Retinal pigment epithelial cell (primary cell): ENCODE measurements around the gene TMEM120A.

Experiments used
- DNase-seq: peaks from one replicate; pipeline ENCODE4 v3.0.0-alpha.2; 2010; ENCODE audit warnings: low read depth
- H3K4me3 ChIP-seq: 2 replicates; pipeline ENCODE4 v1.5.1; 2011; ENCODE audit warnings: mild to moderate bottlenecking, low read length, control low read depth, moderate library complexity
- CTCF ChIP-seq: conservative IDR thresholded peaks from 2 replicates; pipeline ENCODE4 v1.5.1; 2011; ENCODE audit warnings: low read depth, low read length, control low read depth, inconsistent platforms

TMEM120A gene

GRCh38 chr7:75987805-75988567, 6.4 kb downstream of the TMEM120A start:
- no peak overlapping the region for H3K4me3 ChIP-seq
- no peak for DNase-seq
- no peak for TF ChIP-seq CTCF

GRCh38 chr7:75987026-75987804, 7.2 kb downstream of the TMEM120A start:
- no peak overlapping the region for H3K4me3 ChIP-seq
- DNase-seq = no peak
- TF ChIP-seq CTCF = no peak

- H3K4me3 ChIP-seq = no peak overlapping the region
- no peak for DNase-seq
Measured at GRCh38 chr7:75986147-75986781, 8.1 kb downstream of the TMEM120A start.

DNA sequence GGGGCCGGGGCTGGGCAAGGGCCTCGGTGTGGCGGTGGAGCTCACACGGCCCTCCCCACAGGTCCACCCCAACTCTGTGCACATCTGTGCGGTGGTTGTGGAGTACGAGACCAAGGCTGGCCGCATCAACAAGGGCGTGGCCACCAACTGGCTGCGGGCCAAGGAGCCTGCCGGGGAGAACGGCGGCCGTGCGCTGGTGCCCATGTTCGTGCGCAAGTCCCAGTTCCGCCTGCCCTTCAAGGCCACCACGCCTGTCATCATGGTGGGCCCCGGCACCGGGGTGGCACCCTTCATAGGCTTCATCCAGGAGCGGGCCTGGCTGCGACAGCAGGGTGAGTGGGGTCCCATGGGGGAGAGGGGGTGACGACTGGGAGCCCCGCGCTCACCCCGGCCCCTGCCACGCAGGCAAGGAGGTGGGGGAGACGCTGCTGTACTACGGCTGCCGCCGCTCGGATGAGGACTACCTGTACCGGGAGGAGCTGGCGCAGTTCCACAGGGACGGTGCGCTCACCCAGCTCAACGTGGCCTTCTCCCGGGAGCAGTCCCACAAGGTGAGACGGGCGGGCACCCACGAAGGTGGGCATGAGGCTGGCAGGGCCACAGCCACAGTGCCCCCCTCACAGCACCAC, 8.8 kb downstream of the TMEM120A start:
- no peak for DNase-seq

More at GRCh38 chr7:75986147-75986781, 8.1 kb downstream of the TMEM120A start:
- TF ChIP-seq CTCF = no peak

DNA sequence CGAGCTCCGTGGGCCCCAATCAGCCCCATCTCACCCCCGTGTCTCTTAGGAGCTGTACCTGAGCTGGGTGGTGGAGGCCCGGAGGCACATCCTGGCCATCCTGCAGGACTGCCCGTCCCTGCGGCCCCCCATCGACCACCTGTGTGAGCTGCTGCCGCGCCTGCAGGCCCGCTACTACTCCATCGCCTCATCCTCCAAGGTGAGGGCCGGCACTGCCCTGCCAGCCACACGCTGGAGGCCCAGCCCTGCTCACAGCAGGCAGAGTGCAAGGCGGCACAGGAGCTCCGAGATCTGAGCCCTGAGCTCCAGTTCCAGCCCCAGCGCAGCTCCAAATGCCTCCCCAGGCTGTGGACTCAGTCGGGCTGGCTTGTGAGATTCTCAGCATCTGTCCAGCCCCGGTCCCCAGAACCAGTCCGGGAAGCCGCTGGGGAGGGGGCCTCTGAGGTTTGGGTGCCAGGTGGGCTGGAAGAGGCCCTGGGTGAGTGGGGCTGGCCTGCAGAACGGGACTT, 9.3 kb downstream of the TMEM120A start:
- TF ChIP-seq CTCF = no peak
- H3K4me3 ChIP-seq = no peak overlapping the region
- no peak for DNase-seq

More for the DNA sequence above, 8.8 kb downstream of the TMEM120A start:
- no peak for TF ChIP-seq CTCF
- H3K4me3 ChIP-seq = no peak overlapping the region

DNA sequence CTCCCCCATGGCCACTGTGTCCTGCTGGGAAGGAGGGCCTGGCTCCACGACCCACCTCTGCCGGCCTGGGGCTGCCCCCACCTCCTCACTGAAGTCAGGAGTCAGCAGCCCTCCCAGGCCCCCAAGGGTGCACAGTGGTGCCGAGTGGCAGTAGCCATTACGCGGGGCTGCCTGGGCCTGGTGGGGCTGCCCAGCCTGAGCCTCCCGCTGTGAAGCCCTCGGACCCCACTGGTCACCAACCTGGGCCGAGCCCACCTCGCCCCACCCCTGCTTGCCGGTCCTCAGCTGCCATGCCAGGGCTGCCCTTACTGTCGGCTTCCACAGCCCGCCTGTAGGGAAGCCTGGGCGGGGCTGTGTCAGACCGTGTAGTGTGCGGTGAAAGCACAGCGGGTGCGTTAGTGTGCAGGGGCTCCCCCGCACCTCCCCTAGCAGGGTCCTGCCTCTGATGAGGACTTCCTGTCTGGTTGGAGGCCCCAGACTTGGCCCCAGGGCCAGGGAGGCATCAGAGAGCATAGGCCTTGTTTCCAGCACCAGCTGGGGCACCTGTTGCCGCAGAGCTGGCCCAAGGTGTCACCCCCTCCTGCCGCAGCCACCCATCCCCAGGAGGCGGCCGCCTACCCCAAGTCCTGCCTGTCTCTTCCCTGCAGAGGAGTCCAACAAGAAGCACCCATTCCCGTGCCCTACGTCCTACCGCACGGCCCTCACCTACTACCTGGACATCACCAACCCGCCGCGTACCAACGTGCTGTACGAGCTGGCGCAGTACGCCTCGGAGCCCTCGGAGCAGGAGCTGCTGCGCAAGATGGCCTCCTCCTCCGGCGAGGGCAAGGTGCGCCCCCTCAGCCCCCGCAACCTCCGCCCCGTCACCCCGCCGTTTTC, 10.0 kb downstream of the TMEM120A start:
- DNase-seq = no peak
- no peak overlapping the region for H3K4me3 ChIP-seq
- no peak for TF ChIP-seq CTCF
